ENCODE results near the gene LCE1B.

The LCE1B gene

GRCh38 chr1:152811671-152812070 lies at the start of gene LCE1B:
TSS of gene LCE1B (plus strand) at chr1:152811971. CDS start at chr1:152812447, 476 bp downstream.
- DNase-seq (ENCODE audit: low spot score): no peak
- in situ Hi-C loops (cut with MboI; ENCODE audit: low sequenced_read_pairs, unreplicated experiment): no loop called here

GRCh38 chr1:152768847-152769533 lies 42.8 kb upstream of the LCE1B start:
- no peak for DNase-seq (ENCODE audit: low spot score)
- in situ Hi-C loops (cut with MboI; ENCODE audit: low sequenced_read_pairs, unreplicated experiment): no loop called here
- TF ChIP-seq CTCF (IDR thresholded peaks at IDR 0.05; ENCODE audit: borderline replicate concordance, control extremely low read depth, extremely low read depth, insufficient read depth, missing control alignments): no peak

More at GRCh38 chr1:152811671-152812070, at the start of gene LCE1B:
- TF ChIP-seq CTCF (IDR thresholded peaks at IDR 0.05; ENCODE audit: borderline replicate concordance, control extremely low read depth, extremely low read depth, insufficient read depth, missing control alignments): no peak

- TF ChIP-seq CTCF (IDR thresholded peaks at IDR 0.05; ENCODE audit: borderline replicate concordance, control extremely low read depth, extremely low read depth, insufficient read depth, missing control alignments): no peak
- in situ Hi-C loops (cut with MboI; ENCODE audit: low sequenced_read_pairs, unreplicated experiment): no loop called here
- no peak for DNase-seq (ENCODE audit: low spot score)
These were observed 41.4 kb upstream of the LCE1B start for GRCh38 chr1:152770411-152770810.

- in situ Hi-C loops (cut with MboI; ENCODE audit: low sequenced_read_pairs, unreplicated experiment): no loop called here
- no peak for TF ChIP-seq CTCF (IDR thresholded peaks at IDR 0.05; ENCODE audit: borderline replicate concordance, control extremely low read depth, extremely low read depth, insufficient read depth, missing control alignments)
These were observed 36.9 kb upstream of the LCE1B start, which contains the start of gene LCE1F for GRCh38 chr1:152774875-152775274. TSS of gene LCE1F (plus strand) at chr1:152775140. CDS start at chr1:152776372, 1,232 bp downstream.

GRCh38 chr1:152776361-152776760 lies 35.4 kb upstream of the LCE1B start:
- in situ Hi-C loops (cut with MboI; ENCODE audit: low sequenced_read_pairs, unreplicated experiment): no loop called here
- TF ChIP-seq CTCF (IDR thresholded peaks at IDR 0.05; ENCODE audit: borderline replicate concordance, control extremely low read depth, extremely low read depth, insufficient read depth, missing control alignments): no peak
- DNase-seq (ENCODE audit: low spot score): no peak

More at GRCh38 chr1:152774875-152775274, 36.9 kb upstream of the LCE1B start, which contains the start of gene LCE1F:
- no peak for DNase-seq (ENCODE audit: low spot score)

GRCh38 chr1:152777510-152778137 lies 34.1 kb upstream of the LCE1B start:
- in situ Hi-C loops (cut with MboI; ENCODE audit: low sequenced_read_pairs, unreplicated experiment): no loop called here
- no peak for TF ChIP-seq CTCF (IDR thresholded peaks at IDR 0.05; ENCODE audit: borderline replicate concordance, control extremely low read depth, extremely low read depth, insufficient read depth, missing control alignments)
- DNase-seq (ENCODE audit: low spot score): no peak
